ENCODE results near the gene HINT2.

DNA sequence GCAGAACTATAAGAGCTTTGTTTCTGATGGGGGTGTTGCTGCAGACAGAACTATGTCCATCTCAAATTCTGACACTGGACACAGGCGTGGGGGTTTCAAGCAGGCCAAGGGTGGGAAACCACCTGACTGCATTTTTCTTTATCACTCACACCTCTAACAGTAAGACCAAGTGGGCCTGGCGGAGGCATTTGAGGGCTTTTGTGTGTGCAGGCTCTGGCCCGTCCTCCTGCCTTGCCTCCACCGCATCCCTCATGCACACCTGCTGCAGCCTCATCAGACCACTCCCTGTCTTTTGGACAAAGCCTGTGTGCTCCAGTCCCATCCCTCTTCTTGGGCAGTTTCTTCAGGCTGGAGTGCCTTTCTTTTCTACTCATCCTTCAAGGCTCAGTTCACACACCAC lies 47.5 kb upstream of the HINT2 start:
- TF ChIP-seq GATA2 (IDR thresholded peaks at IDR 0.05; ENCODE audit: low read depth, low read length) (no peak), GATA3 (IDR thresholded peaks at IDR 0.05; ENCODE audit: low read depth, low read length) (no peak)
